ENCODE results near the gene E4F1.

DNA sequence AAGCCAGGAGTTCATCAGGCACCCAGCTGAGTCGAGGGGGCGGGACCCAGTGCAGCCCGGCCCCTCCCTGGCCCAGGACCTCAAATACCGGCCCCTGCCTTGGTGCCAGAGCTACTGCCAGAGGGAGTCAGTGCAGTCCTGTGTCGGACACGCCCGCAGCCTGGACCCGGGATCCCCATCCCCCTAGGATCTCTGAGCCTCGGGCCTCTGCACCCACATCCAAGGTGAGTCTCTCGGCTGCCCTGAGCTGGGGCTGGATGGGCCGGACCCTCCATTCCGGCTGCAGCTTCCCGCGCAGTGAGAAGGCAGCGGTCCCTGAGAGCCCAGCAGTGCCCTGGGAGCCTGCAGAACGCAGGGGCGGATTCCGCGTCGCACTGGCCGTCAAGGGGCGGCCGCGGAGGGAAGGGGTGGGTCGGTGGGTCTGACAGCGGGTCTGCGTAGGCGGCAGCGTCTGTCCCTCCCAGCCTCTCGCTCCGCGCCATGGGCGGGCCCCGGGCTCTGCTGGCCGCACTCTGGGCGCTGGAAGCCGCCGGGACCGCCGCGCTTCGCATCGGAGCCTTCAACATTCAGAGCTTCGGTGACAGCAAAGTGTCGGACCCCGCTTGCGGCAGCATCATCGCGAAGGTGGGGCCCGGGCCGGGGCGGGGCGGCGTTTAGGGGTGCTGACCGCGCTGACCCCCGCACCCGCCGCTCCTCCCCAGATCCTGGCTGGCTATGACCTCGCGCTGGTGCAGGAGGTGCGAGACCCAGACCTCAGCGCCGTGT is 13.1 kb downstream of the E4F1 start, which contains the start of gene DNASE1L2:
- TF ChIP-seq, protein P1, sequence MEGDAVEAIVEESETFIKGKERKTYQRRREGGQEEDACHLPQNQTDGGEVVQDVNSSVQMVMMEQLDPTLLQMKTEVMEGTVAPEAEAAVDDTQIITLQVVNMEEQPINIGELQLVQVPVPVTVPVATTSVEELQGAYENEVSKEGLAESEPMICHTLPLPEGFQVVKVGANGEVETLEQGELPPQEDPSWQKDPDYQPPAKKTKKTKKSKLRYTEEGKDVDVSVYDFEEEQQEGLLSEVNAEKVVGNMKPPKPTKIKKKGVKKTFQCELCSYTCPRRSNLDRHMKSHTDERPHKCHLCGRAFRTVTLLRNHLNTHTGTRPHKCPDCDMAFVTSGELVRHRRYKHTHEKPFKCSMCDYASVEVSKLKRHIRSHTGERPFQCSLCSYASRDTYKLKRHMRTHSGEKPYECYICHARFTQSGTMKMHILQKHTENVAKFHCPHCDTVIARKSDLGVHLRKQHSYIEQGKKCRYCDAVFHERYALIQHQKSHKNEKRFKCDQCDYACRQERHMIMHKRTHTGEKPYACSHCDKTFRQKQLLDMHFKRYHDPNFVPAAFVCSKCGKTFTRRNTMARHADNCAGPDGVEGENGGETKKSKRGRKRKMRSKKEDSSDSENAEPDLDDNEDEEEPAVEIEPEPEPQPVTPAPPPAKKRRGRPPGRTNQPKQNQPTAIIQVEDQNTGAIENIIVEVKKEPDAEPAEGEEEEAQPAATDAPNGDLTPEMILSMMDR (IDR thresholded peaks at IDR 0.05; ENCODE audit: extremely low read depth in 1 of 2, insufficient read depth in 1 of 2, low read depth in 1 of 2, low read length in 2 of 2), result no peak
- TF ChIP-seq POLR2A (IDR thresholded peaks at IDR 0.05; ENCODE audit: low read depth, low read length) (no peak), MYC (IDR thresholded peaks at IDR 0.05; ENCODE audit: low read depth, low read length) (no peak)

Measured in endothelial cell of umbilical vein (primary cell).